GM19324 (cell line): ENCODE measurements around the gene ERMARD.

Experiments
- ATAC-seq: cut with Tn5 transposase; IDR thresholded peaks from one replicate; pipeline ENCODE4 v1.9.1; 2021; ENCODE audit warnings: mild to moderate bottlenecking, moderate library complexity; ENCODE audit not compliant: unreplicated experiment, low FRiP score

ERMARD gene

GRCh38 chr6:169816054-169816453 lies 64.6 kb downstream of the ERMARD start:
- ATAC-seq: no peak

GRCh38 chr6:169816975-169817374 lies 65.6 kb downstream of the ERMARD start:
- no peak for ATAC-seq

GRCh38 chr6:169820358-169820757 lies 68.9 kb downstream of the ERMARD start:
- no peak for ATAC-seq

- ATAC-seq: no peak
Measured at GRCh38 chr6:169824021-169824420, 72.6 kb downstream of the ERMARD start.

- ATAC-seq: no peak
Measured at GRCh38 chr6:169824848-169825557, 73.6 kb downstream of the ERMARD start.

GRCh38 chr6:169825558-169826225 lies 74.3 kb downstream of the ERMARD start:
- ATAC-seq: no peak

GRCh38 chr6:169826697-169827096 lies 75.3 kb downstream of the ERMARD start:
- ATAC-seq: no peak

GRCh38 chr6:169827290-169827717 lies 75.9 kb downstream of the ERMARD start:
- no peak for ATAC-seq

GRCh38 chr6:169828176-169828575 lies 76.8 kb downstream of the ERMARD start:
- ATAC-seq: no peak

- no peak for ATAC-seq
Measured at GRCh38 chr6:169829786-169830185, 78.4 kb downstream of the ERMARD start.

- ATAC-seq: no peak
Measured at GRCh38 chr6:169830876-169831275, 79.5 kb downstream of the ERMARD start.
